ENCODE results near the gene AUTS2. TPM values are rescaled to one million over a fixed set of nuclear protein-coding genes. Genes with fewer than 3 reads are reported as not detected.

AUTS2 gene
- polyA plus RNA-seq, 1 donor (not counting 4 experiments of a cell fraction or from before 2014, with no cell fraction given) = 4.7 TPM

- Histone ChIP-seq H3K4me3 (ENCODE audit: control insufficient read depth in 2 of 3, extremely low read depth in 1 of 3, insufficient read depth in 2 of 3, low read depth in 1 of 3, low read length in 3 of 3) (no peak overlapping the region), H3K9me3 (ENCODE audit: control insufficient read depth, low read depth, low read length) (no peaks in the 10 kb centered on the region), H3K9ac (ENCODE audit: control insufficient read depth, extremely low read depth, insufficient read depth, low read length) (no peak overlapping the region), H3K4me1 (ENCODE audit: control insufficient read depth, extremely low read depth, insufficient read depth, low read length) (no peaks in the 10 kb centered on the region), H2AFZ (ENCODE audit: control insufficient read depth, low read length) (no peak overlapping the region), H3K27me3 (ENCODE audit: control insufficient read depth, extremely low read depth, insufficient read depth, low read length) (no peaks in the 10 kb centered on the region), H3K9me1 (ENCODE audit: control insufficient read depth, extremely low read depth, insufficient read depth, low read length) (no peaks in the 10 kb centered on the region), H3K27ac (ENCODE audit: control insufficient read depth, insufficient read depth, low read length) (no peak overlapping the region), H4K20me1 (ENCODE audit: control insufficient read depth, extremely low read depth, insufficient read depth, low read length) (no peaks in the 10 kb centered on the region), H3K4me2 (ENCODE audit: control insufficient read depth, extremely low read depth, insufficient read depth, low read depth, low read length) (no peak overlapping the region), H3K36me3 (ENCODE audit: control insufficient read depth in 2 of 2, extremely low read depth in 1 of 2, insufficient read depth in 2 of 2, low read length in 2 of 2) (no peaks in the 10 kb centered on the region), H3K79me2 (ENCODE audit: control insufficient read depth, insufficient read depth, low read length) (no peaks in the 10 kb centered on the region)
- DNase-seq (ENCODE audit: low read depth, low spot score) (no peak), FAIRE-seq (no peak)
- no peak for TF ChIP-seq CTCF (optimal IDR thresholded peaks at IDR 0.05 in 1 of 3, IDR thresholded peaks at IDR 0.05 in 1 of 3, conservative IDR thresholded peaks at IDR 0.05 in 1 of 3; ENCODE audit: extremely low read depth in 1 of 3, insufficient read depth in 2 of 3, low read length in 3 of 3)
- no peak for TF ChIP-seq EZH2 (IDR thresholded peaks at IDR 0.05; ENCODE audit: low read length)
- dilution Hi-C loops (cut with MboI; ENCODE audit: extremely low pct_ligation_motif_present, low sequenced_read_pairs) = no loop called here
These were observed 755.2 kb downstream of the AUTS2 start for GRCh38 chr7:70353330-70353945.

GRCh38 chr7:70353946-70354335 is 755.7 kb downstream of the AUTS2 start:
- no peak overlapping the region for H3K27ac ChIP-seq (ENCODE audit: control insufficient read depth, insufficient read depth, low read length)
- H4K20me1 ChIP-seq (ENCODE audit: control insufficient read depth, extremely low read depth, insufficient read depth, low read length) = no peaks in the 10 kb centered on the region
- H3K4me2 ChIP-seq (ENCODE audit: control insufficient read depth, extremely low read depth, insufficient read depth, low read depth, low read length) = no peak overlapping the region
- no peaks in the 10 kb centered on the region for H3K9me3 ChIP-seq (ENCODE audit: control insufficient read depth, low read depth, low read length)
- FAIRE-seq (no peak), DNase-seq (ENCODE audit: low read depth, low spot score) (no peak)
- H3K36me3 ChIP-seq (ENCODE audit: control insufficient read depth in 2 of 2, extremely low read depth in 1 of 2, insufficient read depth in 2 of 2, low read length in 2 of 2) = no peaks in the 10 kb centered on the region
- no peaks in the 10 kb centered on the region for H3K27me3 ChIP-seq (ENCODE audit: control insufficient read depth, extremely low read depth, insufficient read depth, low read length)
- H3K4me3 ChIP-seq (ENCODE audit: control insufficient read depth in 2 of 3, extremely low read depth in 1 of 3, insufficient read depth in 2 of 3, low read depth in 1 of 3, low read length in 3 of 3) = no peak overlapping the region
- H3K79me2 ChIP-seq (ENCODE audit: control insufficient read depth, insufficient read depth, low read length) = no peaks in the 10 kb centered on the region
- H3K9me1 ChIP-seq (ENCODE audit: control insufficient read depth, extremely low read depth, insufficient read depth, low read length) = no peaks in the 10 kb centered on the region
- H3K9ac ChIP-seq (ENCODE audit: control insufficient read depth, extremely low read depth, insufficient read depth, low read length) = no peak overlapping the region
- no peak overlapping the region for H2AFZ ChIP-seq (ENCODE audit: control insufficient read depth, low read length)
- dilution Hi-C loops (cut with MboI; ENCODE audit: extremely low pct_ligation_motif_present, low sequenced_read_pairs) = no loop called here
- H3K4me1 ChIP-seq (ENCODE audit: control insufficient read depth, extremely low read depth, insufficient read depth, low read length) = no peaks in the 10 kb centered on the region
- no peak for TF ChIP-seq EZH2 (IDR thresholded peaks at IDR 0.05; ENCODE audit: low read length)
- TF ChIP-seq CTCF (optimal IDR thresholded peaks at IDR 0.05 in 1 of 3, IDR thresholded peaks at IDR 0.05 in 1 of 3, conservative IDR thresholded peaks at IDR 0.05 in 1 of 3; ENCODE audit: extremely low read depth in 1 of 3, insufficient read depth in 2 of 3, low read length in 3 of 3) = no peak
